ENCODE results near the gene CDC42EP3.

CDC42EP3 gene

GRCh38 chr2:37614061-37614738, 57.2 kb downstream of the CDC42EP3 start:
- no peak for DNase-seq

GRCh38 chr2:37612382-37612781, 59.1 kb downstream of the CDC42EP3 start:
- DNase-seq = no peak

GRCh38 chr2:37610638-37611289, 60.7 kb downstream of the CDC42EP3 start:
- DNase-seq = no peak

- DNase-seq = no peak
These were observed 61.7 kb downstream of the CDC42EP3 start for GRCh38 chr2:37609782-37610181.

GRCh38 chr2:37604716-37605115, 66.7 kb downstream of the CDC42EP3 start:
- DNase-seq = no peak

GRCh38 chr2:37602702-37603101, 68.7 kb downstream of the CDC42EP3 start:
- no peak for DNase-seq

GRCh38 chr2:37602040-37602439, 69.4 kb downstream of the CDC42EP3 start:
- DNase-seq = no peak

- DNase-seq = no peak
These were observed 69.9 kb downstream of the CDC42EP3 start for GRCh38 chr2:37601569-37601968.

GRCh38 chr2:37600735-37601134, 70.7 kb downstream of the CDC42EP3 start:
- DNase-seq = no peak

GRCh38 chr2:37599688-37600525, 71.5 kb downstream of the CDC42EP3 start:
- DNase-seq = no peak

GRCh38 chr2:37593694-37594093, 77.7 kb downstream of the CDC42EP3 start:
- DNase-seq = no peak

- no peak for DNase-seq
These were observed 78.4 kb downstream of the CDC42EP3 start for GRCh38 chr2:37593024-37593423.
